ENCODE results near the gene INPP5E.
A peak's percentile ranks its signal among the peaks of the same experiment; 100 is the strongest.

INPP5E gene

DNA sequence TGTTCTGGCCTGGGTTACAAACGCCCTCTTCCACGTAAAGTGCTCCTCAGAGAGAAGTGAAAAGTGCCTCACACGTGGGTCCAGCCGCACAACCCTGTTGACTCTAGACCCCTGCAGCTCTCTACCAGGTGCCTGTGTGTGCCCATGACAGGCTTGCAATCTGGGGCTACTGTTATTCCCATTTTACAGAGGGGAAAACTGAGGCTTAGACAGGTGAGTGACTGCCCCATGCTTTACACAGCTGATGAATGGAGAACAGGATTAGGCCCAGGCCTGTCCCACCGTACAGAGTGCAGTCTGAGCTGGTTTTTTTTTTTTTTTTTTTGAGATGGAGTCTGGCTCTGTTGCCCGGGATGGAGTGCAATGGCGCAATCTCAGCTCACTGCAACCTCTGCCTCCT is 6.2 kb upstream of the INPP5E start:
- no peak for DNase-seq

DNA sequence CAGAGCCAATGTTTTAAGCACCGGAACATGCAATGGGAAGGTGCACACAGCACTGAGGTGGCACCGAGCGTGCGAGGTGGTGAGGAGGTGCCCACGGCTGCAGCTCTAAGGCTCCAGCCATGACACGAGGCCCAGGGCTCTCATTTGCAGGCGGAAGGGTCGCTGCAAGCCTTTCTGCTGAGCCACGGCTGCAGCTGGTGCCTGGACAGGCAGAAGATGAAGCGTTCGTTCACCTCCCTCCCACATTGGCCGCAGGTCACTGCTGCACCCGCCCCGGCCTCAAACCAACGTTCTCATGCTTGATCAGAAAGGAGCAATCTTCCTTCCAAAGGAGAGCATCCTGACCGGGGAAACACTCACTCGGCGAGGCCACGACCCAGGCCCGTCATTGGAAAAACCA is 4.5 kb upstream of the INPP5E start:
- DNase-seq = no peak

DNA sequence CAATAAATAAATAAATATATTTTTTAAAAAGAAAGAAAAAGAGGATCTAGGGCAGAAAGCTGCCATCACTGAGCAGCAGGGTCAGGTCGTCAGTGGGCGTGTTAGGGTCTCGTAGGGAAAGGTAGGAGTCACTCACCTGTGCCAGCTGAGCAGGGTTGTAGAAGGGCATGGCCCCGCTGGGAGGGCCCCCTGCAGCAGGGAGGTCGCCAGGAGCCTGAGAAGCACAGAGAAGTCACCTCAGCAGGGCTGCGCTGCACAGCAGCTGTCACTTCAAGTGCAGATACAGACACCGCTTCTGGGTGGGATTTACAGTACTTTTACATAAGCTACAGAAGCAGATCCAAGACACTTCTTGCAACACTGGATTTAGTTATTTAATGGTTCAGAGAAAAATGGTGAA is 4.0 kb upstream of the INPP5E start:
- no peak for DNase-seq

DNA sequence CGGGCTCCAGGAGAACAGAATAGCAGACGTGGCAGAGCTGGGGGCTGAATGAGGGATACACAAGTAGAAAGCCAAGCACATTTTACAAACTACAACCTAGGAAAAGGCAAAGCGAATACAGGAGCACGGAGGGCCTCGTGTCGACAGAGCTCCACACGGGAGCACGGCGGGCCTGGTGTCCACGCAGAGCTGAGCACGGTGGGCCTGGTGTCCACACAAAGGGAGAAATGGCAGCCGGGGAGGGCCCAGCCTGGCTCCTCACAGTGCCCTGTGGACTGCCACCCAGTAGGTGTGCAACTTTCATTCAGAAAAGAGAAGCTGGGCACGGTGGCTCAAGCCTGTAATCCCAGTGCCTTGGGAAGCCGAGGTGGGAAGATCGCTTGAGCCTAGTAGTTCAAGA is 3.4 kb upstream of the INPP5E start:
- DNase-seq = no peak

DNA sequence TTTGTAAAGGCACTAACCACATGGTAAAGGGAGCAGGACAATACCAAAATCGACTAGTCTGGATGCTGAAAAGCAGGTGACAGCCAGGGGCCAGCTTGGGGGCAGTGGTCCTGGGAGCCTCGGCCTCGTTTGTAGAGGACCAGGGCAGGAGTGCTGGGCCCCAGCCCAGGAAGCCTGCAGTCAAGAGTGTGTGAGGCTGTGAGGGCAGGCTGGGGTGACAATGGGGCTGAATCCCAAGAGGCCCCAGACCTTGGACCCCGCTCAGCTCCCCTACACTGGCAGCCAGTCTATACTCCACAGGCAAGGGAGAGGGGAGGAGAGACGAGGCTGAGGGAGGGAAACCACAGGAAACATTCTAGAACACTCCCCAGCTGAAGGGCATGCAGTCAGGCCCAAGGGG is 2.6 kb upstream of the INPP5E start:
- DNase-seq = no peak

DNA sequence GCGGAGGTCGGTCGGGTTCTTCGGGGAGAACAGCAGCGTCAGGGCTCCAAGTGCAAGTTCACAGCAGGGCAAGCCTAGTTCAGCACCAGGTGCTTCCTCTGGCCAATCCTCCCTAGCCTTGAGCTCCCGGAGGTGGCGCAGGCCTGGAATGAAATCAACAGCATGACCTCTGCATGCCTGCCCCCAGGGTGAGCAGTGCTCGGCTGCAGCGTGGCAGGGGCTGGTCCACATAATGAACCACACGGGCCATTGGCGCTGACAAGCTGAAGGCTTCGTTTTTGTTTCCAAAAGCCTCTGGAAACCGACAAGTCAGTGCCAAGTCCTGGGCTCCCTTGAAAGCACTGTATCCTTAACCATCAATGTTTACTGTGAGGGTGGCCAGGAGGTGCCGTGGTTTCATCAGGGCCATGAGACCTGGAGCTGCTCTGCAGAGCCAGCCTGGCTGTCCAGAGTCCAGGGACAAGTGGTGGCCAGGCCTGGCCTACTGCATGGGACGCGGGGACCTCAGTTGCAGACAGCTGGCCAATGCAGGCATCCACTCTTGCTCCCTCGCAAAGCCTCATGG is 2.1 kb upstream of the INPP5E start:
- DNase-seq = no peak

DNA sequence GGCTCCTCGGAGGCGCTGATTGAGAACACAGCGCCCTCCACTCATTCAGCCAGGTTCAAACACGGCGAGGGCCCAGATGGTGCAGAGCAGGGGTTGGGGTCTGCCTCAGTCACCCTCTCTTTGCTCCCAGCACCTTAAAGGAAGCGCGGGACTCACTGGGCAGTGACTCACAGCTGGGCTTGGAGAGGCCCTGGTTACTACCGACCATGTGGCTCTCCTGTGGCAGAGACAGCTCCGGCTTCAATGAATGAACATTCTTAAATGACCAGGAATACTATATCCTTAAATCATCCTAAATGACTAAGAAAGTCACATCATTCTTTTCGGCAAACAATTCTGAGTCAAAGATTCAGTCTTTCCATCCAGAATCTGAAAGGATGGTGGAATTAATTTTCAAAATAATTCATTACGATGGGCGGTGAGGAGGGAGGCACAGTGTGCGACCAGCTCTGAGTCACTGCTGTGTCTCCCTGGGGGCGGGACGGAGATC is 1.6 kb upstream of the INPP5E start:
- DNase-seq = no peak

DNA sequence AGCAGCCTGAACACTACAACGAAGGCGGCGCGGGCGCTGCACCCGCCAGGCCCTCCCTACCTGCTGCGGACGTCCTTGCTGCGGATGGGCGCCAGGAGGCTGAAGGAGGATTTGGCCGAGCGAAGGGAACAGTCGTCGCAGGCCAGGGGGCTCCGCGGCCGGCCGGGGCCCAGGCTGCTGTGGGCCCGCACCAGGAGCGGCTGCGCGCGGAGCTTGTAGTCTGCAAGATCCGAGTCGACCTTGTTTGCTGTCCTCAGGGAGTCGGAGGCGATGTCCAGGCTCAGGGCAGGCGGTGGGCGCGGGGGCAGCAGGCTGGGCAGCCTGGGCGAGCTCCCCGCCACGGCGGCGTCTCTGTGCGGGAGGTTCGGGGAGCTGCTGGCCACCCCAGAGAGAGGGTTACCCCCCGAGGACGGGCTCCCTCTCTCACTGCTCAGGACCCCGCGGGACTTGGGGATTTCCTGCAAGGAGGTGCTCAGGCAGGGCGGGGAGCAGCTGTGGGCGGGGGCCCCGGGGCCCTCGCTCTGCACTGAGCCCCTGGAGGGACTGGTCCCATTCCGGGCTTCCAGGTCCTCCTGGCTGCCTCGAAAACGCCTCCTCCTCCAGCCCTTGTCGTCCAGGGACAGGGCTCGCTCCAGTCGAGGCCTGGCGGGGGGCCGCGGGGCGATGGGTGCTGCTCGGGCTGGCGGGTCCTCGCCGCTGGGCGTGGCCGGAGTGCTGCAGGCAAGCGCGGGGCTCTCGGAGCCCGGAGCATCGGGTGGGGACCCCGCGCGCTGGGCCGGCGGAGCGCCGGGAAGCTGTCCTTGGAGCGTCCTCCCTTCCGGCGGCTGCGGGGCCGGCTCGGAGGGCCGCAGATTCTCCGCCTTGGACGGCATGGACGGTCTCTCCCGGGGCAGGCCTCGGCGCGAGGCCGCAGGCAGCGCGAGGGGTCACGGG is 831 bp downstream of the INPP5E start:
- DNase-seq = peak; percentile 74

DNA sequence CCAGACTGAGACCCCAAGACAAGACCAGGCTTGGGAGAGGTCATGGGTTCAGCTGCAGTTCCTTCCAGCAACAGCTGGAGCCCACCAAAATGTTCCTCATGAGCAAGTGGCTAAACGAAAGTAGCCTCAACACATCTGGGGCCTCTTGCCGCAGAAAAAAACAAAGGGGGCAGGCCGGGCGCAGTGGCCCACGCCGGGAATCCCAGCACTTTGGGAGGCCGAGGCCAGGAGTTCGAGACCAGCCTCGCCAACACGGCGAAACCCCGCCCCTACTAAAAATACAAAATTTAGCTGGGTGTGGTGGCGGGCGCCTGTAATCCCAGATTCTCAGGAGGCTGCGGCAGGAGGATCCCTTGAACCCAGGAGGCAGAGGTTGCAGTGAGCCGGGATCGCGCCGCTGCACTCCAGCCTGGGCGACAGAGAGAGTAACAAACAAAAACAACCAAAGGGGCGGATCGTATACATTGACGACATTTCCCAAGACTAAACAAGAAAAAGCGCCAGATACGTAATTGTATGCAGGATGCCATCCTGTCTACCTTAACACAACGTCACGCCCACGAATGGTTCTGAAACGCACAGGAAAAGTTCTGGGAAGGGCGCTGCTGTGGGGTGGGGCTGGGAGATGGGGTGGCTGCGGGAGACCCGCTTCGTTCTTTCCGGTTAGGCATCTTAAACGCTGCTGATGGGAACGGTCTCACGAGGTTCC is 1.7 kb downstream of the INPP5E start:
- DNase-seq = peak; percentile 10

DNA sequence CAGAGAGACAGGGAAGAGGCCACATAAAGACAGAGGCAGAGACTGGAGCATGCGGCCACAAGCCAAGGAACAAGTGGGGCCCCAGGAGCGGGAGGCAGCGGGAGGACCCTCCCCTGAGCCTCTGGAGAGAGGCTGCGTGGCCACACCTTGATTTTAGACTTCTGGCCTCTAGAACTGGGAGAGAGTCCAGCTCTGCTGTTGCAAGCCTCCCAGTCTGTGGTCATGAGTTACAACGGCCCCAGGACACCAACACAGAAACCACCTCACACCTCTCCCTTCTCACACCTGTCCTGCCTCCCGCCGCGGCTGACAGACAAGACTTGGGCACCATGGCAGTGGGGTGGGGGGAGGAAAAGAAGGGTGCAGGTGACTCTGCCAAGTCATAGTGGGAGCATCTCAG is 2.2 kb downstream of the INPP5E start:
- no peak for DNase-seq

DNA sequence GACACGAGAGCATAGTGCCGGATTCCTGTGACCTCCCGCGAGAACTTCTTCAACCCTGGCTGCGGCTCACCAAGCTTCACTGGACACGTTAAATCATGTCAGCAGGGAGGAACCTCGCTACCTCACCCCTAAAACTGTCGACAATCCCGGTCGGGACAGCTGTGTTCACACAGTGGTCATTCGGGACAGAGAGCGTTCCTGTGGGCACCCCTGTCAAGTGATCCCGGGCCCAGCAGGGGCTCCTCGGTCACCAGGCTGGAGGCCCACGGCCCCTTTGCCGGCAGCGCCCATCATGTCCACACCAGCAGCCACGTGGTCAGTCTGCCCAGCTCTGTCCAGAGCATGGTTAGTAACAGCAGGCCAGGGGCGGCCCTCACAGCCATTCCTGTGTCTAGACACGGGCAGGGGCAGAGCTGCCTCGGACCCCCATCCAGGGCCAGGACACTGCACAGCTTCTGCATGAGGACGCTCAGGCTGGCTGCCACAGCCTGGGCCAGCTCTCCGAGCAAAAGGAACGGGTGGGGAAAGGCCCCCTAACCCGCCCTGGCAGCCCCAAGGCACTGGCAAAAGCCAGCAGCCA is 3.5 kb downstream of the INPP5E start:
- no peak for DNase-seq

DNA sequence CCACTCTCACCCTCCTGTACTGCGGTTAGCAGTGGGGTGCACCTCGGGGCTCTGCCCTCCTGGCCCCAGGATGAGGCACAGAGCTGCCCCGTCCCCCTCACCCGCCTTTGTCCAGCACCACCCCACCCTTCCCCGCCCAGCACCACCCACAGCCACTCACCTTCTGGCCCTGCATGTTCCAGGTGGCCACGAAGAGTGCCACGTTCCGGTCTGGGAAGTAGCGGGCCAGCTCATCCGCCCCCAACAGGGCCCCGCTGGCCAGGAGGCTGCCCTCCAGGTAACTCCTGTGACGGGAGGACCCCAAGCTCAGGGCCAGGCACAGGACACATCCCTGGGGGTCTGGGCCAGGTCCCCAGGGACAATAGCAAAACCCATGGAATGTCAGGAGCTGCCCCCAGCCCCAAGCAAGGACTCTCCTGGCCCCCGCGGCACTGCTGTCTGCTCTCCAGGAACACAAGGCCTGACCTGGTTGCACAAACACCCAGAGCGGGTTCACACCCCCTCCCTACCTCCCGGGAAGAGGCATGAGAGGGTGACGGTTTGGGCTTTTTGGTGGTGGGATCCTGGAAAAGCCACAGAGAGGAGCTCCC is 5.0 kb downstream of the INPP5E start:
- DNase-seq = no peak

DNA sequence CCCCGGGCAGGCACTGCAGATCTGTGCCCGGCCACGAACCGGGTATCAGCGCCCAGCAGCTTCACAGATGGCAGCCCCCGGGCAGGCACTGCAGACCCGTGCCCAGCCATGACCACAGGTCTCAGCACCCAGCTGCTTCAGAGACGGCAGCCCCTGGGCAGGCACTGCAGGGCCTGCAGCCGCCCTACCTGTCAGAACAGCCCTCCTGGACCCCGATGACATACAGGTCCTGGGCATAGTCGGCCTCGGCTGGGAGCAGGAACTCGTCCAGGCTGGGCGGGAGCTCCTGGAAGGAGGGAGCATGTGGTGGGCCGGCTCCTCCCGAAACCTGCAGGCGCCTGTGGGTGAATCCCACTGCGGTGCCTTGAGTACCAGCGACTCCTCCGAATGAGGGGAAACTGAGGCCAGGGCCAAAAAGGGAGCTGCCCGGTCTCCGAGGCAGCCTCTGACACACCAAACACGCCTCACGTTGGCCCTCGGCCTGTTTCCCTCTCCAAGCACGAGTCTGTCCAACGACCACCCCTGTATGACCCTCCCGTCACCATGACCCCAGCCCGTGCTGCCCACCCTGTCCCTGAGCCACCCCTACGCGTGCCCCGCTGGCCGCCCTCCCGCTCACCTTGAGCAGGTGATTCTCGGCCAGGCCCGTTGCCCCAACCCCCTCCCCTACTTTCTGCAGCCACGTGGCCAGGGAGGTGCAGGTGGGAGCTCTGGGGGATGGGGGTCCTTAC is 5.6 kb downstream of the INPP5E start:
- no peak for DNase-seq

DNA sequence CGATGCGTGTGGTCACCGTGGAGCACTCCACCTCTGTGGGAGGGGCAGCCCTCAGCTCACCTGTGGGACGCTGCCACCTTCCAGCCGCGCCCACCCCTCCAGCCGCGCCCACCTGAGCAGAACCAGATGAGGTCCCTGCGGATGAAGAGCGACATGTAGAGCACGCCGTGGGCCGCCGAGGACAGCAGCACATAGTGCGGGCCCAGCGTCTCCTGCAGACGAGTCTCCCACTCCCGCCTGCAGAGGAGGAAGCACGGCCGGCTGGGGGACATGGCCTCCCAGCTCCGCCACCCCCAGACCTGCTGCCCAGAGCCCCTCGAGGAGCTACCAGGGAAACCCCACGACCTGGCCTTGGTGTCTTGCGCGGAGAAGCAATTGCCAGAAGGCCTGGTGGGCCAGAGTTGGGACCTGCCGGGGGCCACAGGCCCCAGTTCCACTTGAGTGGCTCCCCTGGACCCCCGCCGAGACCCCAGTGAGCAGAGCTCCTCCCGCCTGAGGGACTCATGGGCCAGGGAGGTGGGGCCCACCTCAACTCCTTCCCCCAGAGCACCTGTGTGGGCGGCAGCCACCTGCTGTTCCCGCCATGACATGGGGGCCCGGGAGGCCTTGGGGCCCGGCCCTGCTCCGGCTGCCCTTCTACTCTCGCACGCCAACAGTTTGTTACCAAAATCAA is 6.5 kb downstream of the INPP5E start:
- DNase-seq = no peak

DNA sequence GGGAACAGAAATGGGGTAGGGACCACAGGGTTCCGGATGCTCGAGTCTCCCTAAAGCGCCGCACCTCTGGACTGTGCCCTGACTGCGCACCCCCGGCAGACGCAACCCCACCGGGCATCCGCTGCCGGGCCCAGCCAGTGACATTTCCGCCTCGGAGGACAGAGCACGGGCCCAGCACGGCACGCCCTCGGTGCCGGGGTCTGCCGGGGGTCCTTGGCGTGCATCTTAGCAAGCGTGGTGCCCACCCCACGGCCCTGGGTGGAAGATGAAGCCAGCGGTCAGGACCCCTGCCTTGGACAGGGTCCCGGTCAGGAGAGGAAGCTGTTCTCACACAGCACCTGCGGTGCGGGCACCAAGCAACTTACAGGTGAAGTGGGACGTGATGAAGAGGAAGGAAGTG is 7.1 kb downstream of the INPP5E start:
- DNase-seq = no peak

DNA sequence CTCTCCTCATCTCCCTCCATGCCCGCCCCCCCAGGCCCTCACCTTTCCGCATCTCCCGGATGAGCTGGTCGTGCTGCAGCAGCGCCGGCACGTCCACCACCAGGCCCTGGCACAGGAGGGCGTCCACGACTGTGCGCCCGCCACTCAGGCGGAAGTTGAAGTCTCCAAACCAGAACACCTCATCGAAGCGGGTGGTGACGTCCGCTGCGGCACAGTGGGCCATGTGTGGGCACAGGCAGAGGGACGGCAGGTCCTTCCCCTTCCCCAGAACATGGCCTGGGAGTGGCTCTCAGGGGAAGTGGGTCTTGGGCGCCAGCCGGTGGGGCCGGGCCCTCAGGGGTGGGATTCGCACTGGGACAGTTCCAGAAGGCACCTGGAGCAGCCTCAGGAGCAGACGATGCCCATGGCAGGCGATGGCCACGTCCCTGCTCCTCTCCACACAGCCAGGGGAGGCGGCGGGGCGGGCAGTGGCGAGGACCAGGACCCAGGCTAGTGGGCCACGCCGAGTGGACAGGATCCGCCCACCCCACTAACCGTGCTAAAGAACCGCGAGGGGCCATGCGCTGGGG is 7.8 kb downstream of the INPP5E start:
- no peak for DNase-seq

DNA sequence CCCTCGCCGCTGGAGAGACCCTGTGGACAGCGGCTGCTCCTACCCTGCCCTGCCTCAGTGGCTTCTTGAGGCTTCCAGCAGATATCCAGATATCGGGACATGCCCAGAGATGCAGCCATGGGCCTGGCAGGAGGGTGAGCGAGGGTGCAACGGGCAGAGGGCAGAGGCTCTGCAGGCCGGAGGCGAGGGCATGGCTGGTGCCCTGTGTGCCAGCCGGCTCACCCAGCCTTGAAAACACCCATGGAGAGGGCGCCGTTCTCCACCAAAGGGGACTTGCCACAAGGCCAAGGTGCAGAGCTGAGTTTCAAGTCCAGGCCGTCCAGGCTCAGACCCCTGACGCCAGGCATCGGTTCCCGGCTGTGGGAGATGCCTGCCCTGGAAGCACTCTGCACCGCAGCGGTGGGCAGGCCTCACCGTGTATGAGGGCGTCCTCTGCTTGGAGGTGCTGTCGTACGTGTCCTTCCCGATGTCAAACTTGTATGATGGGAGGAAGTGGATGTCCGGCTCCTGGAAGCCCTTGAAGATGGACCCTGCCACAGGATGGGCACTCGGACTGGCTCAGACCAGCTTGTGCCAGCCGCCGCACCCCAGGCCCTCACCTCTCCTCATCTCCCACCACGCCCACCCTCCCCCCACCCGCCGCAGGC is 8.9 kb downstream of the INPP5E start:
- no peak for DNase-seq

DNA sequence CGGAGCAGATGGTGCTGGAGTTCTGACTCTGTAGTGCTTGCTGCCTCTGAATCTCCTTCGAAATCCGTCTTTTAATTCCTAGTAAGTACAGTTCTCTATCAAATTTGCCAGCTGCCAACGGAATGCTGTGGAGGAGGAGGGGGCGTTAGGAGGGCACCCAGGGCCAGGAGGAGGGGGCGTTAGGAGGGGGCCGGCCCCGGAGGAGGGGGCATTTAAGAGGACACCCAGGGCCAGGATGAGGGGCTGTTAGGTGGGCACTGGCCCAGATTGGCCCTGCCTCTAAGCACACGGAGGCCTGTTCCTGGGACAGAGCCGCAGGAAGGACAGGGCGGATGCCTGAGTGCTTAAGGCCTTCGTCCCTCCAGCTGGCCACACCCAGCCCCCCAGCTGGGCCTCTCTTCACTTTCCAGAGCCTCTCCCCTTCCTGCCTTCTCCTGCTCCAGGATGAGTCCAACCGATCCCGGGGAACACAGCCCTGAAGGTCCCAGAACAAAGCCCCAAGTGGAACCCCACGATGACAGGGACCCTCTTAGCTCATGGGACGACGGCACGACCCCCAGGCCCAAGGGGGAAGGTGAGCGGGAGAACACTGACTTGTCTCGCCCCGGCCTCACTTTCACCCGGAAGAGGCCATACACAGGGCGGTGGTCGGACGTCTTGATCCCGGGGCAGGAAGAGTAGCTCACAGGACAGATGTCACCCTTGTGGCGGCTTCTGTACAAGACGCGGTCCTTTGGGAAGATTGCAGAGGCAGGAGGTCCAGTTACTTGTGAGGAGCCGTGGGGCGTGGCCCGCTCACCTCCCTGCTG is 9.8 kb downstream of the INPP5E start:
- no peak for DNase-seq

DNA sequence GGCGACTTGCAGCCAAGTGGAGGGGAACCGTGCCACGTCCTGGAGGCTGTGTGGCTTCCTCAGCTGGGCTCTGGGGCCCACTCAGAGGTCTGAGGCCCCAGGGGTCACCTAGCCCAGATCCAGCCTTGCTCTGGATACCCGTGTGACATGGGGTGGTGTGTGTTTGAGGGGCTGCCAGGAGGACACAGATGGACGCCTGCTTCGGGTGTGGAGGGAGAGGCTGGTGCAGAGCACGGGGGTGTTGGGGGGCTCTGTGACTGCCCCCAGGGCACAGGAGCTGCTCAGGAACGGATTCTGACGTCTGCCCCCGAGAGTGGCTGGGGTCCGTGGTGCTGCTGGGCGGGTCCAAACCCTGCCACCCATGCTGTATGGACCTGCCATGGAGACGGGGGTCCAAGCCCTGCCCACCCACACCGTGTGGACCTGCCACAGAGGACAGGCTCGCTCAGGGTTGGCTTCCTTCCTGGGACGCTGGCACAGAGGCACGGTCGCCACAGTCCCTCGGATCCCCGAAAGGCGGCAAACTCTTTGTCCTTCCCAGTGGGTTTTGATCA is 10.5 kb downstream of the INPP5E start:
- DNase-seq = no peak

DNA sequence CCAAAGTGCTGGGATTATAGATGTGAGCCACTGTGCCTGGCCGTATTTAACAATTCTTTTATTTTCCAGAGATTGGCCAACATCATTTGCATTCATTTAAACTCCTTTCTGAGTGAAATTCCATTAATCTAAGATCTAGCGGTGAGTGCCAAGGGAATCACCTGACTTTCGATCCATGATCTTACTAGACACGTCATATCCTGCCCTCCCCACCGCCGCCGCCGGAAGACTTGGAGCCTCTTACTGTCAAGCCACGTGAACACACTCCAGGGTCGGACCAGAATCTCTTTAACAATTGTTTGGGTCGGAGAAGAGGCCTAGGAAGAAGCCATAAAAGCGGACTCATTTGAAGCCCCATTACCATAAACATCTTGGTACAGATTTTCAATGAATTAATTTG is 12.9 kb downstream of the INPP5E start:
- no peak for DNase-seq

Data from activated CD4-positive, alpha-beta T cell treated with anti-CD3 and anti-CD28 coated beads, Interleukin-2, Interleukin-6, amounts not matched to agents 100 ng/mL and 50 ng/mL, durations not matched to agents 16 hours and 8 hours (primary cell).